ENCODE data around the gene TTC9B.

Gene TTC9B

GRCh38 chr19:40257096-40257517, 38.9 kb upstream of the TTC9B start:
- H3K9ac ChIP-seq (ENCODE audit: low read depth, low read length) = no peak overlapping the region
- peaks cover 38% of the 10 kb centered on the region for H3K36me3 ChIP-seq (ENCODE audit: insufficient read depth, low read length)
- 93% methylated on average over 9 of the region's 9 CpGs for WGBS
- H3K27me3 ChIP-seq (ENCODE audit: insufficient read depth, low read length) = no peaks in the 10 kb centered on the region
- H3K27ac ChIP-seq (ENCODE audit: low read depth, low read length) = no peak overlapping the region
- no peak overlapping the region for H3K4me3 ChIP-seq (ENCODE audit: low read length)
- peaks cover 9% of the 10 kb centered on the region; the same call in 1 of the 2 replicates for H3K4me1 ChIP-seq (ENCODE audit: insufficient read depth, low read length)
- no peaks in the 10 kb centered on the region for H3K9me3 ChIP-seq (ENCODE audit: insufficient read depth, low read depth, low read length)

GRCh38 chr19:40256512-40256911, 38.3 kb upstream of the TTC9B start:
- WGBS = 92% methylated on average over 8 of the region's 8 CpGs
- Histone ChIP-seq H3K36me3 (ENCODE audit: insufficient read depth, low read length) (peaks cover 38% of the 10 kb centered on the region), H3K27ac (ENCODE audit: low read depth, low read length) (no peak overlapping the region), H3K27me3 (ENCODE audit: insufficient read depth, low read length) (no peaks in the 10 kb centered on the region), H3K4me1 (ENCODE audit: insufficient read depth, low read length) (peaks cover 9% of the 10 kb centered on the region; the same call in 1 of the 2 replicates), H3K9ac (ENCODE audit: low read depth, low read length) (no peak overlapping the region), H3K9me3 (ENCODE audit: insufficient read depth, low read depth, low read length) (no peaks in the 10 kb centered on the region), H3K4me3 (ENCODE audit: low read length) (no peak overlapping the region)

DNA sequence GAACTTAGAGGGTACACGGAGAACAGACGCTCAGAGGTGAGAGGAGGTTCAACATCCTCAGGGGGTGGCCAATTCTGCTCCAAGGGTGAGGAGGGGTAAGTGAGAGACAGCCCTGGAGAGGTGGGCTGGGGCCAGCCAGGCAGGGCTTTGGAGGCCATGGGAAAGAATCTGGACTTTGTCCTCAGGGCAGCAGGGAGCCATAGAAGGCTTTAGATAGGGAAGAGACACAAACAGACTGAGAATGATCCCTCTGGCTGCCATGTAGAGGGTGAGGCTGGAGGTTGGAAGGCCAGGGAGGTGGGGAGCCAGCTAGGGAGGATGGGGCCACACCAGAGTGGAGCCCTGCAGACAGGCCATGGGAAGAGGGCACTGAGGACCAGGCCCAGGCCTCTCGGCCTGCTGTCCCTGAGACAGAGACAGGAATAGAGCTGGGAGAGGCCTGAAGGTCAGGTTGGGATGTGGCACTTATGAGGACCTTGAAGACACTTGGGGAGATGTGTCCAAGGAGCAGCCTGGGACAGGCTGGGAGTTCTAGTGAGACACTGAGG, 37.5 kb upstream of the TTC9B start:
- H3K4me1 ChIP-seq (ENCODE audit: insufficient read depth, low read length) = peaks cover 9% of the 10 kb centered on the region; the same call in 1 of the 2 replicates
- no peak overlapping the region for H3K27ac ChIP-seq (ENCODE audit: low read depth, low read length)
- H3K9me3 ChIP-seq (ENCODE audit: insufficient read depth, low read depth, low read length) = no peaks in the 10 kb centered on the region
- H3K9ac ChIP-seq (ENCODE audit: low read depth, low read length) = no peak overlapping the region
- no peaks in the 10 kb centered on the region for H3K27me3 ChIP-seq (ENCODE audit: insufficient read depth, low read length)
- WGBS = 92% methylated on average over 3 of the region's 3 CpGs
- no peak overlapping the region for H3K4me3 ChIP-seq (ENCODE audit: low read length)
- peaks cover 38% of the 10 kb centered on the region for H3K36me3 ChIP-seq (ENCODE audit: insufficient read depth, low read length)

GRCh38 chr19:40254714-40255418, 36.7 kb upstream of the TTC9B start:
- 92% methylated on average over 16 of the region's 16 CpGs for WGBS

DNA sequence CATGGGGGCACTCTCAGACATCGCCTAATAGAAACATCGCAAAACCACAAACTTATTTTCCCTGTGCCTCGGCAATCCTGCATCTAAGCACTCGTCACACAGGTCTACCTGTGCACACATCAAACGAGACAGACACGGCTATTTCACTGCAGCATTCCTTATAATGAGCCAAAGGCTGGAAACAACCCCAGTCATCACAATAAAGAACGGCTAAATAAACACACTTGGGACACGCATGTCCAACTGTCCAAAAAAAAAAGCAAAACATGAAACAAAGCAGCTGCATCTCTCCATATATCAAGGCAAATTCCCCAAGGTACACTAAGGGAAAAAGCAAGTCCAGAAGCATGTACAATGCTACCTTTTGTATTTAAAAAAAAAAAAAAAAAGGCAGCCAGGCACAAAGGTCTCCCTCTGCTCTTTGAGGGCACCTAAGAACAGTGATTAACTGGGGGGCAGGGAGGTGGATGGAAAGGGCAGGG, 35.5 kb upstream of the TTC9B start:
- Histone ChIP-seq H3K36me3 (ENCODE audit: insufficient read depth, low read length) (peaks cover 38% of the 10 kb centered on the region), H3K4me1 (ENCODE audit: insufficient read depth, low read length) (peaks cover 9% of the 10 kb centered on the region; the same call in 1 of the 2 replicates), H3K27ac (ENCODE audit: low read depth, low read length) (no peak overlapping the region), H3K27me3 (ENCODE audit: insufficient read depth, low read length) (no peaks in the 10 kb centered on the region), H3K9ac (ENCODE audit: low read depth, low read length) (no peak overlapping the region), H3K9me3 (ENCODE audit: insufficient read depth, low read depth, low read length) (no peaks in the 10 kb centered on the region), H3K4me3 (ENCODE audit: low read length) (no peak overlapping the region)
- WGBS = 93% methylated on average over 8 of the region's 8 CpGs

More at GRCh38 chr19:40254714-40255418, 36.7 kb upstream of the TTC9B start:
- Histone ChIP-seq H3K27ac (ENCODE audit: low read depth, low read length) (no peak overlapping the region), H3K27me3 (ENCODE audit: insufficient read depth, low read length) (no peaks in the 10 kb centered on the region), H3K4me3 (ENCODE audit: low read length) (no peak overlapping the region), H3K36me3 (ENCODE audit: insufficient read depth, low read length) (peaks cover 38% of the 10 kb centered on the region), H3K9ac (ENCODE audit: low read depth, low read length) (no peak overlapping the region), H3K4me1 (ENCODE audit: insufficient read depth, low read length) (peaks cover 9% of the 10 kb centered on the region; the same call in 1 of the 2 replicates), H3K9me3 (ENCODE audit: insufficient read depth, low read depth, low read length) (no peaks in the 10 kb centered on the region)

GRCh38 chr19:40252395-40252794, 34.2 kb upstream of the TTC9B start:
- no peak overlapping the region for H3K9ac ChIP-seq (ENCODE audit: low read depth, low read length)
- H3K9me3 ChIP-seq (ENCODE audit: insufficient read depth, low read depth, low read length) = no peaks in the 10 kb centered on the region
- H3K27me3 ChIP-seq (ENCODE audit: insufficient read depth, low read length) = no peaks in the 10 kb centered on the region
- peaks cover 9% of the 10 kb centered on the region; the same call in 1 of the 2 replicates for H3K4me1 ChIP-seq (ENCODE audit: insufficient read depth, low read length)
- H3K4me3 ChIP-seq (ENCODE audit: low read length) = no peak overlapping the region
- no peak overlapping the region for H3K27ac ChIP-seq (ENCODE audit: low read depth, low read length)
- 69% methylated on average over 7 of the region's 7 CpGs for WGBS
- peaks cover 38% of the 10 kb centered on the region for H3K36me3 ChIP-seq (ENCODE audit: insufficient read depth, low read length)

DNA sequence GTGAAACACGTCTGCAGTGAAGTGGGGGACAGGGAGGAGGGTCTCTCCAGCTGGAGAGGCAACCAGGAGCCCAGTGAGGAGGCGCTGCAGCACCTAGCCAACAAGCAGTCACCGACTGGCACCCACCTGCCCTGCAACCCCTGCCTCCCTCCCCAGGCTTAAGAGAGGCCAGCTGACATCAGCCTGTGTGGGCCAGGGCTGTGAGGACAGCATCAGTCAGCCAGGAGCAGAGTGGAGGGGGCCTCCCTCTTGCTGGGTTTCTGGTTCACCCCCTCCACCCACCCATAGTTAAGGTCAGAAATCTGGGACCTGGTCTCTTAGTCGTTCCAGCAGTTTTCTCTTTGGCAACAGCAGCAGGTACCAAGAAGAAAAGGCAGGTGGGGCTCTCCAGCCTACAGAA, 33.8 kb upstream of the TTC9B start:
- no peak overlapping the region for H3K4me3 ChIP-seq (ENCODE audit: low read length)
- H3K36me3 ChIP-seq (ENCODE audit: insufficient read depth, low read length) = peaks cover 37% of the 10 kb centered on the region
- H3K27ac ChIP-seq (ENCODE audit: low read depth, low read length) = no peak overlapping the region

GRCh38 chr19:40251244-40251643, 33.1 kb upstream of the TTC9B start:
- Histone ChIP-seq H3K36me3 (ENCODE audit: insufficient read depth, low read length) (peaks cover 30% of the 10 kb centered on the region), H3K27ac (ENCODE audit: low read depth, low read length) (no peak overlapping the region), H3K4me3 (ENCODE audit: low read length) (no peak overlapping the region), H3K4me1 (ENCODE audit: insufficient read depth, low read length) (peaks cover 9% of the 10 kb centered on the region; the same call in 1 of the 2 replicates), H3K9me3 (ENCODE audit: insufficient read depth, low read depth, low read length) (no peaks in the 10 kb centered on the region), H3K27me3 (ENCODE audit: insufficient read depth, low read length) (no peaks in the 10 kb centered on the region), H3K9ac (ENCODE audit: low read depth, low read length) (no peak overlapping the region)

More for the DNA sequence above, 33.8 kb upstream of the TTC9B start:
- H3K27me3 ChIP-seq (ENCODE audit: insufficient read depth, low read length) = no peaks in the 10 kb centered on the region
- H3K9ac ChIP-seq (ENCODE audit: low read depth, low read length) = no peak overlapping the region
- H3K4me1 ChIP-seq (ENCODE audit: insufficient read depth, low read length) = peaks cover 9% of the 10 kb centered on the region; the same call in 1 of the 2 replicates
- WGBS = 86% methylated on average over 4 of the region's 4 CpGs
- H3K9me3 ChIP-seq (ENCODE audit: insufficient read depth, low read depth, low read length) = no peaks in the 10 kb centered on the region

- Histone ChIP-seq H3K27me3 (ENCODE audit: insufficient read depth, low read length) (no peaks in the 10 kb centered on the region), H3K4me1 (ENCODE audit: insufficient read depth, low read length) (peaks cover 9% of the 10 kb centered on the region; the same call in 1 of the 2 replicates), H3K4me3 (ENCODE audit: low read length) (no peak overlapping the region), H3K27ac (ENCODE audit: low read depth, low read length) (no peak overlapping the region), H3K9me3 (ENCODE audit: insufficient read depth, low read depth, low read length) (no peaks in the 10 kb centered on the region), H3K9ac (ENCODE audit: low read depth, low read length) (no peak overlapping the region), H3K36me3 (ENCODE audit: insufficient read depth, low read length) (peaks cover 15% of the 10 kb centered on the region)
- WGBS = 92% methylated on average over 11 of the region's 11 CpGs
These were observed 31.6 kb upstream of the TTC9B start for GRCh38 chr19:40249781-40250180.

DNA sequence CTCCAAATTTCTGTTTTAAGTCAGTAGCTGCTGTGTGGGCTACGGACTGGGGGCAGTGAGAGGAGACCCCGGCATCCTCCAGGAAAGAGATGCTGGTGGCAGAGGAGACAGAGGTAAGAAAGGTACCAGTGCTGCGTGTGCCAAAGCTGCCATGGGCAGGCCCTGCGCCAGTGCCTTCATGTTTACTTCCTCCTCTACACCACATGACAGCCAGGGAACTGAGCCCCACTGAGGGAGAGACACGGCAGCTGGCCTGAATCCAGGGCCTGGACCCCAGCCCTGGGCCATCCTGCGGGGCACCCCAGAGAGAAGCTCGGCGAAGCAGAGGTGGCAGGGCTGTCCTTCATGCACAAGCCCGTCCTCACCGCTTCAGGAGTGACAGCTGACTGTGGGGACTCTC, 31.0 kb upstream of the TTC9B start:
- no peak overlapping the region for H3K27ac ChIP-seq (ENCODE audit: low read depth, low read length)
- H3K27me3 ChIP-seq (ENCODE audit: insufficient read depth, low read length) = no peaks in the 10 kb centered on the region
- no peak overlapping the region for H3K9ac ChIP-seq (ENCODE audit: low read depth, low read length)
- 94% methylated on average over 10 of the region's 10 CpGs for WGBS
- H3K36me3 ChIP-seq (ENCODE audit: insufficient read depth, low read length) = peaks cover 13% of the 10 kb centered on the region
- peaks cover 9% of the 10 kb centered on the region; the same call in 1 of the 2 replicates for H3K4me1 ChIP-seq (ENCODE audit: insufficient read depth, low read length)
- no peaks in the 10 kb centered on the region for H3K9me3 ChIP-seq (ENCODE audit: insufficient read depth, low read depth, low read length)
- no peak overlapping the region for H3K4me3 ChIP-seq (ENCODE audit: low read length)

GRCh38 chr19:40247735-40248262, 29.6 kb upstream of the TTC9B start:
- Histone ChIP-seq H3K9me3 (ENCODE audit: insufficient read depth, low read depth, low read length) (no peaks in the 10 kb centered on the region), H3K4me1 (ENCODE audit: insufficient read depth, low read length) (peaks cover 6% of the 10 kb centered on the region; the same call in 1 of the 2 replicates), H3K27me3 (ENCODE audit: insufficient read depth, low read length) (no peaks in the 10 kb centered on the region), H3K27ac (ENCODE audit: low read depth, low read length) (no peak overlapping the region), H3K4me3 (ENCODE audit: low read length) (no peak overlapping the region), H3K9ac (ENCODE audit: low read depth, low read length) (no peak overlapping the region), H3K36me3 (ENCODE audit: insufficient read depth, low read length) (no peaks in the 10 kb centered on the region; the same call in 1 of the 2 replicates)
- 95% methylated on average over 12 of the region's 12 CpGs for WGBS
